ENCODE results near the gene NAP1L4. TPM values are rescaled to one million over a fixed set of nuclear protein-coding genes. Genes with fewer than 3 reads are reported as not detected.

NAP1L4 gene
- total RNA-seq, 1 experiment from 2014 or later: 189 TPM

GRCh38 chr11:3004481-3004880 is 12.4 kb upstream of the NAP1L4 start (continued):
- no peak for TF ChIP-seq ZNF425 (CRISPR knock-in tag; conservative IDR thresholded peaks at IDR 0.05)

GRCh38 chr11:3003396-3004231 is 11.5 kb upstream of the NAP1L4 start:
- ChIA-PET POLR2A (interaction anchor here (1.4 kb wide), 1 partner anchor 10 kb away, joined by 4 read pairs; no protein-coding TSS in a partner anchor), CTCF (interaction anchor here (1.2 to 1.8 kb wide), 4 partner anchors 12 to 48 kb away, joined by 3 to 8 read pairs (median 4); partner anchors contain the start of gene NAP1L4)
- no peak for DNase-seq (ENCODE audit: low spot score)
- H3K4me3 Mint-ChIP-seq: no peak overlapping the region
- peaks cover 37% of the 10 kb centered on the region for H3K36me3 Mint-ChIP-seq
- no peaks in the 10 kb centered on the region for H3K9me3 Mint-ChIP-seq
- H3K4me1 Mint-ChIP-seq: no peaks in the 10 kb centered on the region
- no peak for ATAC-seq
- H3K27me3 Mint-ChIP-seq (ENCODE audit: low read depth): no peaks in the 10 kb centered on the region
- no peak for TF ChIP-seq FOXP1 (CRISPR knock-in tag; IDR thresholded peaks at IDR 0.05; ENCODE audit: borderline replicate concordance)
- no peak for TF ChIP-seq NFE2L1 (CRISPR knock-in tag; IDR thresholded peaks at IDR 0.05)
- TF ChIP-seq AR (CRISPR knock-in tag; IDR thresholded peaks at IDR 0.05): no peak
- no peak for TF ChIP-seq NFATC4 (CRISPR knock-in tag; IDR thresholded peaks at IDR 0.05)
- no peak for TF ChIP-seq ZBTB43 (CRISPR knock-in tag; IDR thresholded peaks at IDR 0.05)
- TF ChIP-seq ATF2 (CRISPR knock-in tag; IDR thresholded peaks at IDR 0.05; ENCODE audit: borderline replicate concordance, low read depth): no peak
- no peak for TF ChIP-seq USF1 (CRISPR knock-in tag; IDR thresholded peaks at IDR 0.05)
- no peak for TF ChIP-seq EMX1 (CRISPR knock-in tag; IDR thresholded peaks at IDR 0.05)
- TF ChIP-seq SMAD3 (CRISPR knock-in tag; IDR thresholded peaks at IDR 0.05; ENCODE audit: borderline replicate concordance): no peak
- no peak for TF ChIP-seq TP53 (CRISPR knock-in tag; IDR thresholded peaks at IDR 0.05)
- no peak for TF ChIP-seq ZNF138 (CRISPR knock-in tag; conservative IDR thresholded peaks at IDR 0.05)
- no peak for TF ChIP-seq RELA (CRISPR knock-in tag; IDR thresholded peaks at IDR 0.05; ENCODE audit: borderline replicate concordance)
- no peak for TF ChIP-seq MXD4 (CRISPR knock-in tag; IDR thresholded peaks at IDR 0.05; ENCODE audit: borderline replicate concordance)
- H3K27ac Mint-ChIP-seq: no peak overlapping the region; the same call in 1 of the 2 replicates

All from WTC11 (cell line).